ENCODE measurements around the gene NFE2L1. TPM values are rescaled to one million over a fixed set of nuclear protein-coding genes. Genes with fewer than 3 reads are reported as not detected.
A peak's percentile ranks its signal among the peaks of the same experiment; 100 is the strongest.

The NFE2L1 gene
- total RNA-seq, 1 experiment from 2014 or later, result 149 TPM

DNA sequence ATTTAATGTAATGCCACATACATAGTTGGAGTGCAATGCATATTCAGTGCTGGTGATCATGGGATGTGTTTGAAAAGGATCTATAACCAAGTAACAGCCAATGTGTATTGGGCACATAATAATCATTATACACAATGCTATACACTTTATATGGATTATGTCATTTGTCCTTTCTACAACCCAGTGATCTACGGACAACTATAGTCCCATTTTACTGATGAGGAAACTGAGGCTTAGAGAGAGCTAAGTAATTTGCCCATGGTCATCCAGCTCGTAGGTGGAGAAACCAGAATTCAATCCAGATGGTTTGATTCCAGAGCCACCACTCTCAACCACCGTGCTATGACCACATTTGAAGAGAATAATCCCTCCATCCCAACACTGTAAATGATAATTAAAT, 38.0 kb upstream of the NFE2L1 start:
- no peak for ATAC-seq
- TF ChIP-seq ELF4 (CRISPR knock-in tag; IDR thresholded peaks at IDR 0.05; ENCODE audit: low read depth) (no peak), ATF3 (CRISPR knock-in tag; conservative IDR thresholded peaks at IDR 0.05) (no peak)
- no peak for DNase-seq (ENCODE audit: low spot score)
- ChIA-PET CTCF (interaction anchor here (1.2 to 12.8 kb wide), 10 partner anchors 9 to 169 kb away, joined by 3 to 242 read pairs (median 10); partner anchors contain the start of genes CDK5RAP3 and SCRN2), POLR2A (interaction anchor here (0.7 kb wide), 1 partner anchor 44 kb away, joined by 3 read pairs; no protein-coding TSS in a partner anchor)
- H3K36me3 Mint-ChIP-seq, result no peaks in the 10 kb centered on the region
- H3K4me3 Mint-ChIP-seq, result no peak overlapping the region
- H3K27ac Mint-ChIP-seq, result no peak overlapping the region
- peaks cover 31% of the 10 kb centered on the region for H3K4me1 Mint-ChIP-seq
- peaks cover 26% of the 10 kb centered on the region for H3K27me3 Mint-ChIP-seq (ENCODE audit: low read depth)
- no peaks in the 10 kb centered on the region; the same call in 1 of the 2 replicates for H3K9me3 Mint-ChIP-seq

DNA sequence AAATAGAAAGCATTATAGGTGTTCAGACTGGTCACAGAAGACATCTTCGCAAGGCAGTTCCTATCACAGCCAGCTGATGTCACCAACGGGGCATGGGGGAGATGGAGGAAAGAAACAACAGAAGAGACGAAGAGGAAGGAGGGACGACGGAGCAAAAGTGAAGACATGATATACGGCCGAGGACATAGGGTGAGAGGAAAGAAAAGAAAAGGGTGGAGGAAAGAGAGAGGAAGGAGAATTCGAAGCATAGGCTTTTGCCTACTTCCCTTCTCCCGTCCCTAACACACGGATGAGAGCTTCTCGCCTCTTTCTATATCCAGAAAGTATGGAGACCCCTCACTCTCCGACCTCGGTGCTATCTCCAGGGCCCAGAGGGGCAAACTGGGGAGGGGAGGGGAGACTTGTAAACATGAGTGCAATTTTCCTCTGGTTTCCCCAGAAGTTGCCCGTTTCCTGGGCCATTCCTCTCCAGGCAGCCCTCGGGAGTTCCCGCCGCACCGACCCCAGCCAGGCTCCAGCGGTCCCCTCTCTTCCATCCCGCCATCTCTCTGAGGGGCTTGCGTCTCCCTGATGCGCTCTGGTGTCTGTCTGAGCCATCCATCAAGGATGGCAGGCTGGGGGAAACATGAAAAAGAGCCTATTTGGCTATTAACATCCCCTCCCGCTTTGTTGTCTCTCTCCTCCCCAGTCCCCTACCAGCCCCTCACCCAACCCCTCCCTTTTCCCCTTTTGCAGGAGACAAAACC, 36.6 kb upstream of the NFE2L1 start:
- DNase-seq (ENCODE audit: low spot score) (peak; percentile 59), ATAC-seq (peak; percentile 79)
- CTCF ChIA-PET, result interaction anchor here (0.6 to 12.8 kb wide), 36 partner anchors 9 to 190 kb away, joined by 3 to 242 read pairs (median 6); partner anchors contain the start of genes CDK5RAP3, LRRC46, MRPL10 and NFE2L1
- Mint-ChIP-seq H3K4me1 (peaks cover 23% of the 10 kb centered on the region), H3K4me3 (peak overlapping the region; percentile 88), H3K9me3 (no peaks in the 10 kb centered on the region; the same call in 1 of the 2 replicates), H3K27me3 (ENCODE audit: low read depth) (peaks cover 26% of the 10 kb centered on the region), H3K36me3 (no peaks in the 10 kb centered on the region), H3K27ac (no peak overlapping the region)
- POLR2A ChIA-PET, result interaction anchor here (0.6 to 1.0 kb wide), 4 partner anchors 8 to 673 kb away, joined by 3 to 9 read pairs (median 5); no protein-coding TSS in a partner anchor
- 0 out of 2 replicates have a peak, but pooled peaks have one; percentile 58 for TF ChIP-seq TP53 (CRISPR knock-in tag; IDR thresholded peaks at IDR 0.05)
- 0 out of 2 replicates have a peak, but pooled peaks have one; percentile 33 for TF ChIP-seq CBFB (CRISPR knock-in tag; IDR thresholded peaks at IDR 0.05; ENCODE audit: low read depth)
- TF ChIP-seq ATF3 (CRISPR knock-in tag; conservative IDR thresholded peaks at IDR 0.05), result no peak
- TF ChIP-seq, protein P1, sequence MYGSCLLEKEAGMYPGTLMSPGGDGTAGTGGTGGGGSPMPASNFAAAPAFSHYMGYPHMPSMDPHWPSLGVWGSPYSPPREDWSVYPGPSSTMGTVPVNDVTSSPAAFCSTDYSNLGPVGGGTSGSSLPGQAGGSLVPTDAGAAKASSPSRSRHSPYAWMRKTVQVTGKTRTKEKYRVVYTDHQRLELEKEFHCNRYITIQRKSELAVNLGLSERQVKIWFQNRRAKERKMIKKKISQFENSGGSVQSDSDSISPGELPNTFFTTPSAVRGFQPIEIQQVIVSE (CRISPR knock-in tag; IDR thresholded peaks at IDR 0.05; ENCODE audit: borderline replicate concordance), result no peak
- no peak for TF ChIP-seq ZNF425 (CRISPR knock-in tag; conservative IDR thresholded peaks at IDR 0.05)
- no peak for TF ChIP-seq MXD4 (CRISPR knock-in tag; IDR thresholded peaks at IDR 0.05; ENCODE audit: borderline replicate concordance)
- TF ChIP-seq, protein P2, sequence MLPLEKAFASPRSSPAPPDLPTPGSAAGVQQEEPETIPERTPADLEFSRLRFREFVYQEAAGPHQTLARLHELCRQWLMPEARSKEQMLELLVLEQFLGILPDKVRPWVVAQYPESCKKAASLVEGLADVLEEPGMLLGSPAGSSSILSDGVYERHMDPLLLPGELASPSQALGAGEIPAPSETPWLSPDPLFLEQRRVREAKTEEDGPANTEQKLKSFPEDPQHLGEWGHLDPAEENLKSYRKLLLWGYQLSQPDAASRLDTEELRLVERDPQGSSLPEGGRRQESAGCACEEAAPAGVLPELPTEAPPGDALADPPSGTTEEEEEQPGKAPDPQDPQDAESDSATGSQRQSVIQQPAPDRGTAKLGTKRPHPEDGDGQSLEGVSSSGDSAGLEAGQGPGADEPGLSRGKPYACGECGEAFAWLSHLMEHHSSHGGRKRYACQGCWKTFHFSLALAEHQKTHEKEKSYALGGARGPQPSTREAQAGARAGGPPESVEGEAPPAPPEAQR (CRISPR knock-in tag; IDR thresholded peaks at IDR 0.05), result no peak
- no peak for TF ChIP-seq ZNF317 (CRISPR knock-in tag; IDR thresholded peaks at IDR 0.05; ENCODE audit: borderline replicate concordance, low read depth)
- 0 out of 2 replicates have a peak, but pooled peaks have one; percentile 1 for TF ChIP-seq TEAD1 (CRISPR knock-in tag; IDR thresholded peaks at IDR 0.05)

- POLR2A ChIA-PET, result interaction anchor here (0.6 to 1.0 kb wide), 5 partner anchors 9 to 673 kb away, joined by 3 to 9 read pairs (median 4); no protein-coding TSS in a partner anchor
- no peak for TF ChIP-seq OVOL2 (CRISPR knock-in tag; IDR thresholded peaks at IDR 0.05; ENCODE audit: borderline replicate concordance)
- no peak for TF ChIP-seq MYBL2 (CRISPR knock-in tag; IDR thresholded peaks at IDR 0.05)
- no peak for TF ChIP-seq ZNF423 (CRISPR knock-in tag; IDR thresholded peaks at IDR 0.05)
- 0 out of 2 replicates have a peak, but pooled peaks have one; percentile 3 for TF ChIP-seq TEAD1 (CRISPR knock-in tag; IDR thresholded peaks at IDR 0.05)
- 0 out of 2 replicates have a peak, but pooled peaks have one; percentile 26 for TF ChIP-seq FOXK1 (CRISPR knock-in tag; IDR thresholded peaks at IDR 0.05)
- TF ChIP-seq FOXP1 (CRISPR knock-in tag; IDR thresholded peaks at IDR 0.05; ENCODE audit: borderline replicate concordance), result 0 out of 2 replicates have a peak, but pooled peaks have one; percentile 48
- peak; percentile 53; the same call in 1 of the 2 replicates for TF ChIP-seq ARID4B (CRISPR knock-in tag; IDR thresholded peaks at IDR 0.05; ENCODE audit: borderline replicate concordance)
- TF ChIP-seq MAX (CRISPR knock-in tag; IDR thresholded peaks at IDR 0.05), result 0 out of 2 replicates have a peak, but pooled peaks have one; percentile 23
- TF ChIP-seq ETV6 (CRISPR knock-in tag; IDR thresholded peaks at IDR 0.05), result 0 out of 2 replicates have a peak, but pooled peaks have one; percentile 27
These were observed 36.0 kb upstream of the NFE2L1 start for GRCh38 chr17:48012151-48012520.

More at GRCh38 chr17:48012151-48012520, 36.0 kb upstream of the NFE2L1 start:
- ATAC-seq (peak; percentile 45), DNase-seq (ENCODE audit: low spot score) (peak; percentile 75)
- H3K27ac Mint-ChIP-seq, result no peak overlapping the region
- peaks cover 26% of the 10 kb centered on the region for H3K27me3 Mint-ChIP-seq (ENCODE audit: low read depth)
- CTCF ChIA-PET, result interaction anchor here (0.6 to 12.8 kb wide), 34 partner anchors 9 to 211 kb away, joined by 3 to 242 read pairs (median 6); partner anchors contain the start of genes CDK5RAP3, LRRC46, MRPL10 and NFE2L1
- H3K36me3 Mint-ChIP-seq, result no peaks in the 10 kb centered on the region
- H3K4me3 Mint-ChIP-seq, result peak overlapping the region; percentile 88
- H3K4me1 Mint-ChIP-seq, result peaks cover 19% of the 10 kb centered on the region
- H3K9me3 Mint-ChIP-seq, result no peaks in the 10 kb centered on the region; the same call in 1 of the 2 replicates
